Right cardiac atrium (tissue), 5 donors: ENCODE measurements around the gene TP53TG3D. TPM values are rescaled to one million over a fixed set of nuclear protein-coding genes. Genes with fewer than 3 reads are reported as not detected.
"Not testable (repeated sequence)": the region's sequence is repeated elsewhere in the genome, so short reads cannot be mapped to it uniquely, and the experiment has no call there.

ENCODE experiments used
- ATAC-seq, 2 donors: fragments of 200-7000 bp; cut with Tn5 transposase; one replicate each; pipeline versions ENCODE4 v1.8.0 to v1.9.1; 2020; ENCODE audit warnings: moderate library complexity in 2 of 2, mild to moderate bottlenecking in 1 of 2
- DNase-seq, 3 donors: peaks; one replicate each; pipeline ENCODE4 v3.0.0-alpha.2; 2020
- H3K27ac ChIP-seq: one replicate; pipeline ENCODE4 v1.5.1; 2013; ENCODE audit warnings: mild to moderate bottlenecking, low read length, control low read depth, moderate library complexity
- H3K27me3 ChIP-seq: one replicate; pipeline ENCODE4 v1.6.1; 2013; ENCODE audit not compliant: control insufficient read depth, insufficient read depth
- H3K4me1 ChIP-seq: one replicate; pipeline ENCODE4 v1.6.1; 2013; ENCODE audit warnings: low read length; ENCODE audit not compliant: control insufficient read depth, insufficient read depth
- H3K4me3 ChIP-seq: one replicate; pipeline ENCODE4 v1.5.1; 2013; ENCODE audit warnings: low read length, control low read depth
- H3K9me3 ChIP-seq: one replicate; pipeline ENCODE4 v1.6.1; 2013; ENCODE audit warnings: low read length; ENCODE audit not compliant: control insufficient read depth
- WGBS: extraction: QIAGEN DNeasy Blood & Tissue Kit; methylation state at CpG from one replicate; pipeline ENCODE4 v1.1.7; 2013; 5-methylcytosine and 5-hydroxymethylcytosine counted together
- intact Hi-C, 4 donors: fragments of 100-400 bp; cut with DNase I; formaldehyde crosslinking; loops; one replicate each; pipeline versions ENCODE4 v1.11.0 to v1.14.0; 2022 to 2023
- polyA plus RNA-seq: library from polyadenylated mRNA; stranded (reverse); fragments of 200-250 nt; gene quantifications from one replicate; pipeline ENCODE4 v1.2.3, GENCODE V29; 2013
- total RNA-seq, 4 donors: library from RNA; stranded (reverse); fragmentation: NEBNext Ultra II Directional; extraction: Animal tissue kit (Norgen Biotek cat#: 25700); gene quantifications; one replicate each; pipeline ENCODE4 v1.2.1, GENCODE V29; 2021
- donor health status: healthy with polysubstance abuse.
- donor health status: DM: no; HTN: yes; CAD: no.
- donor health status: DM: no; HTN: no; CAD: no.
- donor health status: DM: no; HTN: yes; CAD: no; lungs with severe emphysema.
- donor health status: DM: yes; HTN: yes; CAD: no.

The TP53TG3D gene
- total and polyA plus RNA-seq, 5 donors = 0.77 to 1.3 (median 0.86) TPM; not detected in 2

- H3K27me3 ChIP-seq, H3K27ac ChIP-seq, H3K9me3 ChIP-seq, H3K4me3 ChIP-seq, DNase-seq, H3K4me1 ChIP-seq, ATAC-seq, intact Hi-C loops: not testable (repeated sequence)
- no CpG with 5 or more reads among the region's 4 CpGs for WGBS
Measured at GRCh38 chr16:32302776-32303175, 49.7 kb downstream of the TP53TG3D start.
